H1 (cell line): ENCODE results near the gene CRABP2. TPM values are rescaled to one million over a fixed set of nuclear protein-coding genes. Genes with fewer than 3 reads are reported as not detected.

Experiments used
- JUN ChIP-seq: IDR thresholded peaks from 2 replicates; pipeline ENCODE4 v1.6.1; 2011; ENCODE audit warnings: low read depth, mild to moderate bottlenecking, improper control_type of control experiment, low read length
- SIN3A ChIP-seq, 2 experiments: IDR thresholded peaks in 1 of 2; conservative IDR thresholded peaks in 1 of 2; 2 replicates each; pipeline ENCODE4 v1.6.1; 2011 to 2012; ENCODE audit warnings: low read length in 2 of 2, improper control_type of control experiment in 1 of 2, low read depth in 1 of 2, mild to moderate bottlenecking in 1 of 2
- SP2 ChIP-seq: IDR thresholded peaks from 2 replicates; pipeline ENCODE4 v1.6.1; 2012; ENCODE audit warnings: mild to moderate bottlenecking, low read length, inconsistent platforms
- polyA plus RNA-seq, 7 experiments: library from polyadenylated mRNA; depleted of rRNA in 3 of 7; stranded (reverse) in 5 of 7; unstranded in 2 of 7; fragments of >200 nt in 5 of 7; fragments of 200-250 nt in 2 of 7; gene quantifications; 1 replicate in 5 of 7; 2 replicates in 1 of 7; 4 replicates in 1 of 7; pipeline versions ENCODE4 v1.2.1 to v1.2.3, GENCODE V29; 2011 to 2013; ENCODE audit warnings: missing spikeins in 2 of 7, mixed read lengths in 2 of 7
- total RNA-seq: library from RNA; stranded (reverse); fragmentation: NEBNext Ultra II Directional; extraction: Animal tissue kit (Norgen Biotek cat#: 25700); gene quantifications from 2 replicates; pipeline ENCODE4 v1.2.1, GENCODE V29; 2021
- TF ChIP-seq, protein P1 (sequence below): IDR thresholded peaks from 2 replicates; pipeline ENCODE4 v1.6.1; 2012; ENCODE audit warnings: inconsistent platforms

The CRABP2 gene
- total and polyA plus RNA-seq, 2 of the 8 experiments (the other 6 are each of a cell fraction or from before 2014, with no cell fraction given) = 69.2 to 119 TPM

DNA sequence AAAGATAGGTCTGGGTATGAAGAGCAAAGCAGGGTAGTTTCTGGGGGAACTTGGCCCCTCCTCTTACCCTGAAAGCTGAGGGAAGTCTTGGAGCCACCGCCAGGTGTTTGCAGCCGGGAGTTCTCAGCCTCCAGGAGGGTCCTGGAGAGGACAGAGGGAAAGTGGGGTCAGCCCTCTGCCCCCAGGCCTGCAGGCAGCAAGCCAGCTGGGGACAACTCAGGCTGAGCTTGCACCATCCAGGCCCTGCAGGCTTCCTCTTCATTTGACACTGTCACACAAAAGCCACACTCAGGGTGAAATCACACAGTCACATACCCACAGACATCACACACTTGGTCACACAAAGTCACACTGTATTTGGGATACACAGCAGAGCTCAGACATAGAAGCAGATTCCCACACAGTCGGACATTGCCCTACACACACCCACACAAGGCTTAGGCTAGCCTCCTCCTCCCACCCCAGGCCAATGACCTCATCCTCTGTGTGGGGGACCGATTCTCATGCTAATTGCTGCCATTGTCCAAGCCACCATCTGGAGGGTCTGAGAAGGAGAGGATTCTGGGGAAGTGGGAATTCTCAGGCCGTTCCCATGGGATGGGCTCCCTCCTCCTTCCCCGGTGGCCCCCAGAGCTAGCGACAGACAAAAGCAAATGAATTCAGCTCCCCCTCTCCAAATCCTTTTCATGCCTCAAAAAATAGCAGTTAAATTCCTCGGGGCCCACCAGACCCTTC is 31.8 kb downstream of the CRABP2 start (continued):
- TF ChIP-seq JUN (peak; percentile 99), SP2 (no peak), SIN3A (conservative IDR thresholded peaks at IDR 0.05 in 1 of 2, IDR thresholded peaks at IDR 0.05 in 1 of 2; ENCODE audit: low read depth in 1 of 2, low read length in 2 of 2) (peak; percentile 70 to 88; a peak in 2 of 4 replicates)
- TF ChIP-seq, protein P1, sequence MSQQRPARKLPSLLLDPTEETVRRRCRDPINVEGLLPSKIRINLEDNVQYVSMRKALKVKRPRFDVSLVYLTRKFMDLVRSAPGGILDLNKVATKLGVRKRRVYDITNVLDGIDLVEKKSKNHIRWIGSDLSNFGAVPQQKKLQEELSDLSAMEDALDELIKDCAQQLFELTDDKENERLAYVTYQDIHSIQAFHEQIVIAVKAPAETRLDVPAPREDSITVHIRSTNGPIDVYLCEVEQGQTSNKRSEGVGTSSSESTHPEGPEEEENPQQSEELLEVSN = 0 out of 2 replicates have a peak, but pooled peaks have one; percentile 35
